OCI-LY1 (cell line): ENCODE measurements around the gene IL24.

Experiments used
- CTCF ChIP-seq: fragments of 200-600 bp; sonication (generic), shearing (Covaris generic); IDR thresholded peaks from 2 replicates; pipeline ENCODE4 v1.5.1; 2017; ENCODE audit warnings: mild to moderate bottlenecking, antibody characterized with exemption, low read length, moderate library complexity, mixed read lengths
- EZH2 ChIP-seq: fragments of 200-600 bp; sonication (generic), shearing (Covaris generic); IDR thresholded peaks from 2 replicates; pipeline ENCODE4 v1.8.0; 2017; ENCODE audit warnings: borderline replicate concordance, mixed run types, mild to moderate bottlenecking, antibody characterized with exemption, low read length, moderate library complexity, mixed read lengths

GRCh38 chr1:206873603-206874188 lies 23.5 kb upstream of the IL24 start:
- TF ChIP-seq CTCF (no peak), EZH2 (no peak)
